ENCODE data around the gene MAD1L1.

MAD1L1 gene

GRCh38 chr7:1959305-1959704 lies 273.4 kb downstream of the MAD1L1 start:
- H3K4me3 ChIP-seq (ENCODE audit: low read depth in 1 of 5, low read length in 5 of 5), result no peak overlapping the region
- no peak overlapping the region for H3K9ac ChIP-seq (ENCODE audit: low read length in 5 of 5)
- H3K27ac ChIP-seq (ENCODE audit: low read depth, low read length), result no peak overlapping the region
- peaks cover 0 to 4% (median 0%) of the 10 kb centered on the region in 5 donors for H3K27me3 ChIP-seq (ENCODE audit: control insufficient read depth in 5 of 5, insufficient read depth in 4 of 5, low read length in 5 of 5)
- peaks cover 0 to 32% (median 16%) of the 10 kb centered on the region in 5 donors for H3K36me3 ChIP-seq (ENCODE audit: control insufficient read depth in 5 of 5, insufficient read depth in 5 of 5, low read length in 5 of 5)
- H3K4me1 ChIP-seq (ENCODE audit: control insufficient read depth in 5 of 5, insufficient read depth in 5 of 5, low read length in 5 of 5), result peaks cover 0 to 7% (median 0%) of the 10 kb centered on the region in 5 donors
- no peaks in the 10 kb centered on the region for H3K9me3 ChIP-seq (ENCODE audit: control insufficient read depth in 5 of 5, low read length in 5 of 5)

DNA sequence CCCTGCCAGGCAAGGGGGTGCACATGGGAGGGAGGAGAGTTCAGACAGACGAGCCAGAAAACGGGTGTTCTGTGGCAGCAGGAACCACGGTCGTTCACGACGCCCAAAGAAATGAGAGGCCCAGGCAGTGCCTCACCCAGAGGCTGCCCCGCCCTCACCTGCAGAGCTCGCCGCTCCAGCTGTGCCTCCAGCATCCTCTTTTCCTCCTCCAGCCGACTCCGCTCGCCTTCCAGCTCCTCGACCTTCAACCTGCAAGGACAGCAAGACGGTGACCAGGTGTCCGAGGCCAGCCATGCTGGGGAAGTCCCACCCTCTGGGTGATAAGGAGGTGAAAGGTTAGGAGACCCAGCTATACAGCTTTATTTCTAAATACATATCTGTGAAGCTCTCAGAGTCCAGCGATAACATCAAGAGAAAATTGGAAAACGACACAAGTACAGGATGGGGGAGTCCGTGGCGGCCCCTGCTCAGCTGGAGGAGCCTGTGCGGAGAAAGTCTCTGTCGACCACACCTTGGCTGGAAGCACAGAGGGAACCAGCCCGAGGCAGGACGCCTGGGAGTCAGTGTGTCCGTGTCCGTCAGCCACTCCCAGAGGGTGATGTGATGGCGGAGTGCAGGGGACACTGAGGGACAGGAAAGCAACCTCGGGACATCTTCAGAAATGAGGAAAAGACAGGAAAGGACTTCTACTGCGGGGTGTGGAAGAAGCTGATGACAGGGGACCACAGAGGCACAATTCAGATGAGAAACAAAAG lies 275.1 kb downstream of the MAD1L1 start:
- Histone ChIP-seq H3K27me3 (ENCODE audit: control insufficient read depth in 5 of 5, insufficient read depth in 4 of 5, low read length in 5 of 5) (peaks cover 0 to 4% (median 0%) of the 10 kb centered on the region in 5 donors), H3K9me3 (ENCODE audit: control insufficient read depth in 5 of 5, low read length in 5 of 5) (no peaks in the 10 kb centered on the region), H3K4me1 (ENCODE audit: control insufficient read depth in 5 of 5, insufficient read depth in 5 of 5, low read length in 5 of 5) (peaks cover 0 to 7% (median 0%) of the 10 kb centered on the region in 5 donors), H3K27ac (ENCODE audit: low read depth, low read length) (no peak overlapping the region), H3K4me3 (ENCODE audit: low read depth in 1 of 5, low read length in 5 of 5) (no peak overlapping the region), H3K36me3 (ENCODE audit: control insufficient read depth in 5 of 5, insufficient read depth in 5 of 5, low read length in 5 of 5) (peaks cover 0 to 25% (median 15%) of the 10 kb centered on the region in 5 donors), H3K9ac (ENCODE audit: low read length in 5 of 5) (no peak overlapping the region)

DNA sequence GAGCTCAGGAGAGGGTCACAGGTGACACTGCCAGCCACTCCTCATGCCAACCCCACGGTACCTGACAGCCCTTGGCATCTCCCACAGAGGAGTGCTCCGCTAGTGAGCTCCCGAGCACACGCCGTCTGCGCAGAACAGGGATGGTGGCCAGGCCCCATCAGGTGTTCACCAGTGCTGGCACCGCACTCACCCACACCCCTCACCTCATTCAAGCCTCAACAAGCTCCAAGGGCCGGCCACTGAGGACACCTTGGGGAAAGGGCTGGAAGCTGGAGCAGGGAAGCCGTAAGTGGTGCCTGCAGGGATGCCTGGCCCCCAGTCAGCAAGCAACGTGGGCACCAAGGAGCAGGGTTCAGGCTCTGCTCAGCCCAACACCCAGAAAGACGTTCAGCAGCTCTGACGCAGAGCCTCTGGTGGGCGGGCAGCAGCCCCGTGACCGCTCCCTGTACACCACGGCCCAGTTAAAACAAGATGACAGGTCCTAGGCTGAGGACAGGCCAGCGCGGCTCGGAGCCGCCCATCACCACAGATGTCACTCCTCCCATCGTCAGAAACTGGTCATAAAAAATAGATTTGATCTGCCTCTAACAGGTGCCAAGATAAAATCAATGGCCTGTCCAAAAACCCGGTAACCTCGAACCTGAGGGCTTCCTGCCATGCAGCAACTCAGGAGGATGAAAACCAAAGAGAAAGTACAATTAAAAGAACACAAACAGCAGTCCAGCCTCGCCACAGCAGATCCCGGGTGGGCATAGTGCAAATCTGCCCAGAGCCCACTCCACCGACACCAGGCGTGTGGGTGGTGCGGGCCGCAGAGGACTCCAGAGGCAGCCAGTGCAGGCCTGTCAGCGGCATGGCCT lies 275.9 kb downstream of the MAD1L1 start:
- H3K9me3 ChIP-seq (ENCODE audit: control insufficient read depth in 5 of 5, low read length in 5 of 5), result no peaks in the 10 kb centered on the region
- H3K27me3 ChIP-seq (ENCODE audit: control insufficient read depth in 5 of 5, insufficient read depth in 4 of 5, low read length in 5 of 5), result peaks cover 0 to 2% (median 0%) of the 10 kb centered on the region in 5 donors

DNA sequence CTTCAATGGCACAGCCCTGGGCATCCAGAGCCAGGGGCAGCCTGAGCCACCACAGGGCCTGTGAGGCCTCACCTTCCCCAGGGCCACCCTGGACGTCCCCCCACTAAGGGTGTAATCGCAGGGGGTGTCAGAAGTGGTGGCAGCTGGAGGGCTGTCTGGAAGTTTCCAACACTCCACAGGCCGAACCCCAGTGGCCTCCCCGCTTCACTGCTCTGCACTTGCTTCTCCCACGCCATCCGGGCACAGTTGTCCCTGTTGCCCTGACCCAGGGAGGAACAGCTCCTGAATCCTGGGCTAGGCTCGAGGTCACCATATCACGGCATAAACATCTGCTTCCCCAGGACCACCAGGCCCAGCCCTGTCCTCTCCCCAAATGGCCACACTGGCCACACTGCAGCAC lies 276.6 kb downstream of the MAD1L1 start:
- H3K27me3 ChIP-seq (ENCODE audit: control insufficient read depth in 5 of 5, insufficient read depth in 4 of 5, low read length in 5 of 5), result no peaks in the 10 kb centered on the region
- H3K4me1 ChIP-seq (ENCODE audit: control insufficient read depth in 5 of 5, insufficient read depth in 5 of 5, low read length in 5 of 5), result peaks cover 0 to 7% (median 2%) of the 10 kb centered on the region in 5 donors
- H3K36me3 ChIP-seq (ENCODE audit: control insufficient read depth in 5 of 5, insufficient read depth in 5 of 5, low read length in 5 of 5), result peaks cover 0 to 22% (median 12%) of the 10 kb centered on the region in 5 donors
- H3K27ac ChIP-seq (ENCODE audit: low read depth, low read length), result no peak overlapping the region
- no peaks in the 10 kb centered on the region for H3K9me3 ChIP-seq (ENCODE audit: control insufficient read depth in 5 of 5, low read length in 5 of 5)
- no peak overlapping the region for H3K4me3 ChIP-seq (ENCODE audit: low read depth in 1 of 5, low read length in 5 of 5)
- H3K9ac ChIP-seq (ENCODE audit: low read length in 5 of 5), result no peak overlapping the region

More for the DNA sequence above, 275.9 kb downstream of the MAD1L1 start:
- no peak overlapping the region for H3K27ac ChIP-seq (ENCODE audit: low read depth, low read length)
- H3K4me3 ChIP-seq (ENCODE audit: low read depth in 1 of 5, low read length in 5 of 5), result no peak overlapping the region
- peaks cover 0 to 4% (median 0%) of the 10 kb centered on the region in 5 donors for H3K4me1 ChIP-seq (ENCODE audit: control insufficient read depth in 5 of 5, insufficient read depth in 5 of 5, low read length in 5 of 5)
- no peak overlapping the region for H3K9ac ChIP-seq (ENCODE audit: low read length in 5 of 5)
- H3K36me3 ChIP-seq (ENCODE audit: control insufficient read depth in 5 of 5, insufficient read depth in 5 of 5, low read length in 5 of 5), result peaks cover 0 to 23% (median 13%) of the 10 kb centered on the region in 5 donors

GRCh38 chr7:1954366-1955004 lies 278.3 kb downstream of the MAD1L1 start:
- Histone ChIP-seq H3K27ac (ENCODE audit: low read depth, low read length) (no peak overlapping the region), H3K9ac (ENCODE audit: low read length in 5 of 5) (no peak overlapping the region), H3K9me3 (ENCODE audit: control insufficient read depth in 5 of 5, low read length in 5 of 5) (no peaks in the 10 kb centered on the region), H3K4me1 (ENCODE audit: control insufficient read depth in 5 of 5, insufficient read depth in 5 of 5, low read length in 5 of 5) (peaks cover 0 to 15% (median 6%) of the 10 kb centered on the region in 5 donors), H3K36me3 (ENCODE audit: control insufficient read depth in 5 of 5, insufficient read depth in 5 of 5, low read length in 5 of 5) (peaks cover 0 to 24% (median 12%) of the 10 kb centered on the region in 5 donors), H3K27me3 (ENCODE audit: control insufficient read depth in 5 of 5, insufficient read depth in 4 of 5, low read length in 5 of 5) (no peaks in the 10 kb centered on the region), H3K4me3 (ENCODE audit: low read depth in 1 of 5, low read length in 5 of 5) (no peak overlapping the region)

- Histone ChIP-seq H3K4me3 (ENCODE audit: low read depth in 1 of 5, low read length in 5 of 5) (no peak overlapping the region), H3K4me1 (ENCODE audit: control insufficient read depth in 5 of 5, insufficient read depth in 5 of 5, low read length in 5 of 5) (peaks cover 0 to 17% (median 6%) of the 10 kb centered on the region in 5 donors), H3K27me3 (ENCODE audit: control insufficient read depth in 5 of 5, insufficient read depth in 4 of 5, low read length in 5 of 5) (no peaks in the 10 kb centered on the region), H3K9me3 (ENCODE audit: control insufficient read depth in 5 of 5, low read length in 5 of 5) (no peaks in the 10 kb centered on the region), H3K27ac (ENCODE audit: low read depth, low read length) (no peak overlapping the region), H3K9ac (ENCODE audit: low read length in 5 of 5) (no peak overlapping the region), H3K36me3 (ENCODE audit: control insufficient read depth in 5 of 5, insufficient read depth in 5 of 5, low read length in 5 of 5) (peaks cover 0 to 26% (median 12%) of the 10 kb centered on the region in 5 donors)
Measured at GRCh38 chr7:1953199-1954190, 279.2 kb downstream of the MAD1L1 start.

DNA sequence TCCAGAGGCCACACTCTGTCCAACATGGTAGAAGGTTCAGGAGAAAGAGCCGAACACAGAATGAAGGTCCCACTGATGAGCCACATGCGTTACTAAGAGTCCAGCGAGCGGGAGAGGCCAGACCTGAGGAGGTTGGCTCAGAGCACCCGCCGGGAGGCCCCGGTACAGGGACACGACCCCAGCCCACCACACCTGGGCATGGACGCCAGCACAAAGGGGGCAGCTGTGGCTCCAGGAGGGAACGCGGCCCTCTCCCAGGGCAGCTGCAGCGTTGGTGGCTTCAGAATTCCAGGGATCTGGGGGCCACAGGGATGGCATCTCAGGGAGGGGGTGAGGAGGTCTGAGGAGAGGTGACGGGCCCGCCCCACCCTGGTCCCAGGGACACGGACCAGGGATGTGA lies 280.0 kb downstream of the MAD1L1 start:
- H3K27ac ChIP-seq (ENCODE audit: low read depth, low read length), result no peak overlapping the region
- H3K9ac ChIP-seq (ENCODE audit: low read length in 5 of 5), result no peak overlapping the region
- peaks cover 0 to 17% (median 8%) of the 10 kb centered on the region in 5 donors for H3K4me1 ChIP-seq (ENCODE audit: control insufficient read depth in 5 of 5, insufficient read depth in 5 of 5, low read length in 5 of 5)
- H3K36me3 ChIP-seq (ENCODE audit: control insufficient read depth in 5 of 5, insufficient read depth in 5 of 5, low read length in 5 of 5), result peaks cover 0 to 22% (median 12%) of the 10 kb centered on the region in 5 donors
- H3K4me3 ChIP-seq (ENCODE audit: low read depth in 1 of 5, low read length in 5 of 5), result no peak overlapping the region
- H3K9me3 ChIP-seq (ENCODE audit: control insufficient read depth in 5 of 5, low read length in 5 of 5), result no peaks in the 10 kb centered on the region
- H3K27me3 ChIP-seq (ENCODE audit: control insufficient read depth in 5 of 5, insufficient read depth in 4 of 5, low read length in 5 of 5), result no peaks in the 10 kb centered on the region

- Histone ChIP-seq H3K9me3 (ENCODE audit: control insufficient read depth in 5 of 5, low read length in 5 of 5) (no peaks in the 10 kb centered on the region), H3K27me3 (ENCODE audit: control insufficient read depth in 5 of 5, insufficient read depth in 4 of 5, low read length in 5 of 5) (no peaks in the 10 kb centered on the region), H3K27ac (ENCODE audit: low read depth, low read length) (no peak overlapping the region), H3K36me3 (ENCODE audit: control insufficient read depth in 5 of 5, insufficient read depth in 5 of 5, low read length in 5 of 5) (peaks cover 0 to 17% (median 8%) of the 10 kb centered on the region in 5 donors), H3K4me1 (ENCODE audit: control insufficient read depth in 5 of 5, insufficient read depth in 5 of 5, low read length in 5 of 5) (peaks cover 0 to 17% (median 8%) of the 10 kb centered on the region in 5 donors), H3K4me3 (ENCODE audit: low read depth in 1 of 5, low read length in 5 of 5) (no peak overlapping the region), H3K9ac (ENCODE audit: low read length in 5 of 5) (no peak overlapping the region)
Measured at GRCh38 chr7:1952169-1952760, 280.5 kb downstream of the MAD1L1 start.

DNA sequence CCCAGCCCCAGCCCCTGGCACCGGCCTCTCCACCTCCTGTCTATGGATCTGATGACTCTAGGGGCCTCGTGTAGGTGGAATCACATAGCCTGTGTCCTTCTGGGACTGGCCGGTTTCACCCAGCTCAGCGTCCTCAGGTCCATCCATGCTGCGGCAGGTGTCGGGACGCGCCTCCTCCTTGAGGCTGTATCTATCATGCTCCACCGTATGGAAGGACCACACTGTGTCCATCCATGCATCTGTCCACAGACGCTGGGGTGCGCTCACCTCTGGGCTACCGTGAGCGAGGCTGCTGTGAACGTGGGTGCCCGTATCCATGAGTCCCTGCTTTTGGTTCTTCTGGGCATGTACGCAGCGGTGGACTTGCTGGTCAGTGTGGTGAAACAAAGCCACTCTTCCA lies 281.1 kb downstream of the MAD1L1 start:
- Histone ChIP-seq H3K36me3 (ENCODE audit: control insufficient read depth in 5 of 5, insufficient read depth in 5 of 5, low read length in 5 of 5) (peaks cover 0 to 11% (median 7%) of the 10 kb centered on the region in 5 donors), H3K9me3 (ENCODE audit: control insufficient read depth in 5 of 5, low read length in 5 of 5) (no peaks in the 10 kb centered on the region), H3K4me3 (ENCODE audit: low read depth in 1 of 5, low read length in 5 of 5) (no peak overlapping the region), H3K27ac (ENCODE audit: low read depth, low read length) (no peak overlapping the region), H3K27me3 (ENCODE audit: control insufficient read depth in 5 of 5, insufficient read depth in 4 of 5, low read length in 5 of 5) (no peaks in the 10 kb centered on the region), H3K4me1 (ENCODE audit: control insufficient read depth in 5 of 5, insufficient read depth in 5 of 5, low read length in 5 of 5) (peaks cover 0 to 17% (median 8%) of the 10 kb centered on the region in 5 donors), H3K9ac (ENCODE audit: low read length in 5 of 5) (no peak overlapping the region)

All from subcutaneous abdominal adipose tissue (tissue), 5 donors.